ENCODE measurements around the gene SLC7A8.

Gene SLC7A8

DNA sequence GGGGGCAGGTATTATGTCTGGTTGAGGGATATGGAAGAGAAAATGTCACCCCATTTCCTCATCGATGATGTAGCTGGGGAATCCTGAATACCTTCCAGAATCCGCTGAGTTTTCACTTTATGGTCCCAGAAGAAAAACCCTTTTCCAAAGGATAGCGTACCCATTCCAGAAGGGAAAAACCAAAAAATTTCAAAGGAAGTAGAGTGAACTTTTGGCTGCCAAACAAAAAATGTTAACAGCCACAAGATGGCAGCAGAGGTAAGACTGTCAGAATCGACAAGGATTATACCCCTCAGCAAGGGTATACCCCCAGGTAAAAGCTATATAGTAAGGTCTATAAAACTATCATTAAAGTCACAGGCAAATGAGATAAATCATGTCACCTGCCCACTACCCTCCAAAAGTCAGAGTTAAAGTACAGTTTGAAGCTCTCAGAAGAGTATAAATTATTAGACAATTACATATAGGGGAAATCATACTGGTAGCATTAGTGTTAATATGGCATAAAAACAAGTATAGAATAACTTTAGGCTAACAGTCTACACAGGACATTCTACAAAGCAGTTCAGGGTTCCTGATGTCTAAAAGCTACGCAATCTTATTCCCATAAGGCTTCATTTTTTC is 106.6 kb downstream of the SLC7A8 start:
- Histone ChIP-seq H3K36me3 (ENCODE audit: control insufficient read depth, insufficient read depth, low read length) (peaks cover 90% of the 10 kb centered on the region), H3K27me3 (ENCODE audit: control insufficient read depth, insufficient read depth, low read length) (no peaks in the 10 kb centered on the region), H3K9me3 (ENCODE audit: control insufficient read depth, insufficient read depth, low read length) (no peaks in the 10 kb centered on the region), H3K4me3 (ENCODE audit: low read depth, low read length) (no peak overlapping the region), H3K4me1 (ENCODE audit: control insufficient read depth, insufficient read depth, low read length) (peaks cover 10% of the 10 kb centered on the region), H3K9ac (ENCODE audit: low read depth, low read length) (no peak overlapping the region), H3K27ac (ENCODE audit: low read depth, low read length) (no peak overlapping the region)

All from HUES48 (cell line).